Stimulated activated CD4-positive, alpha-beta T cell treated with anti-CD3 and anti-CD28 coated beads, Interleukin-1b, Interleukin-23, amount 100 ng/mL, for 48 hours (primary cell): Measurements from ENCODE around the gene PTPN18.

ENCODE experiments used
- DNase-seq: peaks from one replicate; pipeline ENCODE4 v3.0.0-alpha.2; 2020

The PTPN18 gene

GRCh38 chr2:130368786-130369185 lies 12.9 kb downstream of the PTPN18 start:
- no peak for DNase-seq

GRCh38 chr2:130369311-130369964 lies 13.6 kb downstream of the PTPN18 start:
- DNase-seq = no peak

GRCh38 chr2:130369965-130370341 lies 14.1 kb downstream of the PTPN18 start:
- DNase-seq = no peak

GRCh38 chr2:130370490-130370889 lies 14.6 kb downstream of the PTPN18 start:
- peak; percentile 44 for DNase-seq

GRCh38 chr2:130371723-130372054 lies 15.8 kb downstream of the PTPN18 start:
- no peak for DNase-seq

GRCh38 chr2:130372055-130372832 lies 16.4 kb downstream of the PTPN18 start:
- DNase-seq = peak; percentile 68

GRCh38 chr2:130372833-130373807 lies 17.3 kb downstream of the PTPN18 start:
- DNase-seq = no peak

- no peak for DNase-seq
These were observed 18.0 kb downstream of the PTPN18 start for GRCh38 chr2:130373808-130374365.

- no peak for DNase-seq
These were observed 18.9 kb downstream of the PTPN18 start for GRCh38 chr2:130374587-130375290.

GRCh38 chr2:130375291-130376266 lies 19.7 kb downstream of the PTPN18 start:
- DNase-seq = no peak

- DNase-seq = no peak
These were observed 20.8 kb downstream of the PTPN18 start for GRCh38 chr2:130376433-130377293.

GRCh38 chr2:130377491-130377890 lies 21.6 kb downstream of the PTPN18 start:
- no peak for DNase-seq

GRCh38 chr2:130378206-130378897 lies 22.5 kb downstream of the PTPN18 start:
- DNase-seq = no peak

GRCh38 chr2:130378898-130379214 lies 23.0 kb downstream of the PTPN18 start:
- no peak for DNase-seq

GRCh38 chr2:130380096-130380934 lies 24.5 kb downstream of the PTPN18 start:
- no peak for DNase-seq

GRCh38 chr2:130381145-130381544 lies 25.3 kb downstream of the PTPN18 start:
- no peak for DNase-seq

GRCh38 chr2:130381619-130382018 lies 25.8 kb downstream of the PTPN18 start:
- DNase-seq = no peak

GRCh38 chr2:130382313-130382917 lies 26.6 kb downstream of the PTPN18 start:
- no peak for DNase-seq
